GM23338 (cell line): Measurements from ENCODE around the gene QRICH2. TPM values are rescaled to one million over a fixed set of nuclear protein-coding genes. Genes with fewer than 3 reads are reported as not detected.

Experiments used
- ATAC-seq: fragments of 200-7000 bp; cut with Tn5 transposase; 3 replicates; pipeline ENCODE4 v1.9.1; 2020
- DNase-seq: peaks from one replicate; pipeline ENCODE4 v3.0.0-alpha.2; 2015; ENCODE audit warnings: low spot score
- H2AFZ ChIP-seq: fragments of 200-600 bp; sonication (generic); 2 replicates; pipeline ENCODE4 v1.8.0; 2016; ENCODE audit warnings: antibody characterized with exemption, mild to moderate bottlenecking, moderate library complexity
- H3F3A ChIP-seq: fragments of 200-600 bp; sonication (generic); replicated peaks from 2 replicates; pipeline ENCODE4 v1.8.0; 2017; ENCODE audit warnings: antibody characterized with exemption, mixed run types, low read depth
- H3K27ac ChIP-seq: fragments of 200-600 bp; sonication (generic); 2 replicates; pipeline ENCODE4 v1.6.1; 2016; ENCODE audit warnings: low read depth
- H3K27me3 ChIP-seq: fragments of 200-600 bp; sonication (generic); 2 replicates; pipeline ENCODE4 v1.8.0; 2016; ENCODE audit warnings: mild to moderate bottlenecking, mixed run types, moderate library complexity; ENCODE audit not compliant: insufficient read depth
- H3K36me3 ChIP-seq: fragments of 200-600 bp; sonication (generic); 2 replicates; pipeline ENCODE4 v1.8.0; 2016; ENCODE audit warnings: mild to moderate bottlenecking; ENCODE audit not compliant: insufficient read depth
- H3K4me1 ChIP-seq: fragments of 200-600 bp; sonication (generic); 2 replicates; pipeline ENCODE4 v1.8.0; 2016; ENCODE audit warnings: mild to moderate bottlenecking, moderate library complexity; ENCODE audit not compliant: insufficient read depth
- H3K4me2 ChIP-seq: fragments of 200-600 bp; sonication (generic); 2 replicates; pipeline ENCODE4 v1.7.1; 2017; ENCODE audit warnings: mixed run types
- H3K4me3 ChIP-seq: fragments of 200-600 bp; sonication (generic); 2 replicates; pipeline ENCODE4 v1.6.1; 2016; ENCODE audit warnings: mixed run types
- H3K79me2 ChIP-seq: fragments of 200-600 bp; sonication (generic); replicated peaks from 2 replicates; pipeline ENCODE4 v1.8.0; 2017; ENCODE audit warnings: mild to moderate bottlenecking; ENCODE audit not compliant: insufficient read depth
- H3K9me2 ChIP-seq: fragments of 200-600 bp; sonication (generic); 2 replicates; pipeline ENCODE4 v1.8.0; 2017; ENCODE audit not compliant: insufficient read depth
- H4K20me1 ChIP-seq: fragments of 200-600 bp; sonication (generic); replicated peaks from 2 replicates; pipeline ENCODE4 v1.8.0; 2017; ENCODE audit warnings: mild to moderate bottlenecking; ENCODE audit not compliant: insufficient read depth
- H3K27ac Mint-ChIP-seq: 2 replicates; pipeline ENCODE4 v1.8.0; 2020; ENCODE audit warnings: inconsistent platforms, mild to moderate bottlenecking, moderate library complexity, mixed read lengths
- H3K27me3 Mint-ChIP-seq: 3 replicates; pipeline ENCODE4 v1.8.0; 2022; ENCODE audit warnings: low read depth, mild to moderate bottlenecking, moderate library complexity, mixed read lengths, inconsistent platforms; ENCODE audit not compliant: insufficient read depth, poor library complexity
- H3K36me3 Mint-ChIP-seq: 3 replicates; pipeline ENCODE4 v1.8.0; 2021; ENCODE audit warnings: low read depth, mild to moderate bottlenecking, inconsistent platforms, moderate library complexity, mixed read lengths
- H3K4me1 Mint-ChIP-seq: 3 replicates; pipeline ENCODE4 v1.8.0; 2020; ENCODE audit warnings: mild to moderate bottlenecking, inconsistent platforms, mixed read lengths
- H3K4me3 Mint-ChIP-seq: 3 replicates; pipeline ENCODE4 v1.8.0; 2021; ENCODE audit warnings: moderate library complexity, mild to moderate bottlenecking, inconsistent platforms, mixed read lengths
- H3K9me3 Mint-ChIP-seq: 3 replicates; pipeline ENCODE4 v1.8.0; 2020; ENCODE audit warnings: moderate library complexity, mild to moderate bottlenecking, inconsistent platforms, mixed read lengths
- CREB1 ChIP-seq: fragments of 250-450 bp; sonication (Bioruptor Pico); IDR thresholded peaks from 2 replicates; pipeline ENCODE4 v1.5.0; 2020; ENCODE audit warnings: low read depth, mild to moderate bottlenecking, moderate library complexity
- EZH2phosphoT487 ChIP-seq: fragments of 200-600 bp; sonication (generic); IDR thresholded peaks from one replicate; pipeline ENCODE4 v1.8.1; 2018; ENCODE audit warnings: antibody characterized with exemption; ENCODE audit not compliant: unreplicated experiment
- POLR2AphosphoS5 ChIP-seq: IDR thresholded peaks from 2 replicates; pipeline ENCODE4 v1.6.1; 2016; ENCODE audit warnings: antibody characterized with exemption, low read depth
- STAT1 ChIP-seq: IDR thresholded peaks from one replicate; pipeline ENCODE4 v1.6.1; 2016; ENCODE audit warnings: antibody characterized with exemption; ENCODE audit not compliant: unreplicated experiment
- ZNF114 ChIP-seq: fragments of 250-450 bp; sonication (Bioruptor Pico); IDR thresholded peaks from 2 replicates; pipeline ENCODE4 v1.5.0; 2020; ENCODE audit warnings: mild to moderate bottlenecking, moderate library complexity
- ZNF331 ChIP-seq: fragments of 250-450 bp; sonication (Bioruptor Pico); IDR thresholded peaks from 2 replicates; pipeline ENCODE4 v1.5.0; 2020; ENCODE audit warnings: low read depth, mild to moderate bottlenecking, moderate library complexity
- polyA plus RNA-seq: library from polyadenylated mRNA; unstranded; fragments of >200 nt; fragmentation: Nextera tagmentation; extraction: Ambion mirVana; gene quantifications from 2 replicates; pipeline ENCODE4 v1.2.1, GENCODE V29; 2016
- total RNA-seq: library from RNA; depleted of rRNA; stranded (reverse); fragments of >200 nt; shearing (Covaris generic); gene quantifications from 2 replicates; pipeline ENCODE4 v1.2.3, GENCODE V29; 2014
- TF ChIP-seq, protein P1 (sequence below): IDR thresholded peaks from one replicate; pipeline ENCODE4 v1.6.1; 2018; ENCODE audit warnings: antibody characterized with exemption; ENCODE audit not compliant: unreplicated experiment
- TF ChIP-seq, protein P2 (sequence below), 2 experiments: fragments of 200-600 bp in 1 of 2; sonication (generic) in 1 of 2; conservative IDR thresholded peaks; 2 replicates each; pipeline versions ENCODE4 v1.5.1 to v1.6.1; 2016 to 2017; ENCODE audit warnings: antibody characterized with exemption in 2 of 2, low read depth in 2 of 2, mild to moderate bottlenecking in 2 of 2, moderate library complexity in 1 of 2
- TF ChIP-seq, protein P3 (sequence below): fragments of 250-450 bp; sonication (Bioruptor Pico); IDR thresholded peaks from 2 replicates; pipeline ENCODE4 v1.5.0; 2020; ENCODE audit warnings: mild to moderate bottlenecking, moderate library complexity

The QRICH2 gene
- total and polyA plus RNA-seq, 2 experiments from 2014 or later = 2.2 to 3.7 TPM

DNA sequence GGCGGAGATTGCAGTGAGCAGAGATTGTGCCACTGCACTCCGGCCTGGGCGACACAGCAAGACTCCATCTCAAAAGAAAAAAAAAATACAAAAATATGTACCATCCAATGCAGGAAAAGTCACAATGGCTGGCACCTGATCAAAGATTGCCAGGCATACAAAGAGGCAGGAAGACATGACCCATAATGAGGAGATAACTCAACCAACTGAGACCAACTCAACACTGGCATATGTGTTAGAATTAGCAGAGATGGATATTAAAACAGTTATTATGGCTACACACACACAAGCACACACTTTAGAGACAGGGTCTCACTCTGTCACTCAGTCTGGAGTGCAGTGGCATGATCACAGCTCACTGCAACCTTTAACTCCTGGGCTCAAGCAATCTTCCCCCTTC lies 10.6 kb downstream of the QRICH2 start (continued):
- TF ChIP-seq, protein P1, sequence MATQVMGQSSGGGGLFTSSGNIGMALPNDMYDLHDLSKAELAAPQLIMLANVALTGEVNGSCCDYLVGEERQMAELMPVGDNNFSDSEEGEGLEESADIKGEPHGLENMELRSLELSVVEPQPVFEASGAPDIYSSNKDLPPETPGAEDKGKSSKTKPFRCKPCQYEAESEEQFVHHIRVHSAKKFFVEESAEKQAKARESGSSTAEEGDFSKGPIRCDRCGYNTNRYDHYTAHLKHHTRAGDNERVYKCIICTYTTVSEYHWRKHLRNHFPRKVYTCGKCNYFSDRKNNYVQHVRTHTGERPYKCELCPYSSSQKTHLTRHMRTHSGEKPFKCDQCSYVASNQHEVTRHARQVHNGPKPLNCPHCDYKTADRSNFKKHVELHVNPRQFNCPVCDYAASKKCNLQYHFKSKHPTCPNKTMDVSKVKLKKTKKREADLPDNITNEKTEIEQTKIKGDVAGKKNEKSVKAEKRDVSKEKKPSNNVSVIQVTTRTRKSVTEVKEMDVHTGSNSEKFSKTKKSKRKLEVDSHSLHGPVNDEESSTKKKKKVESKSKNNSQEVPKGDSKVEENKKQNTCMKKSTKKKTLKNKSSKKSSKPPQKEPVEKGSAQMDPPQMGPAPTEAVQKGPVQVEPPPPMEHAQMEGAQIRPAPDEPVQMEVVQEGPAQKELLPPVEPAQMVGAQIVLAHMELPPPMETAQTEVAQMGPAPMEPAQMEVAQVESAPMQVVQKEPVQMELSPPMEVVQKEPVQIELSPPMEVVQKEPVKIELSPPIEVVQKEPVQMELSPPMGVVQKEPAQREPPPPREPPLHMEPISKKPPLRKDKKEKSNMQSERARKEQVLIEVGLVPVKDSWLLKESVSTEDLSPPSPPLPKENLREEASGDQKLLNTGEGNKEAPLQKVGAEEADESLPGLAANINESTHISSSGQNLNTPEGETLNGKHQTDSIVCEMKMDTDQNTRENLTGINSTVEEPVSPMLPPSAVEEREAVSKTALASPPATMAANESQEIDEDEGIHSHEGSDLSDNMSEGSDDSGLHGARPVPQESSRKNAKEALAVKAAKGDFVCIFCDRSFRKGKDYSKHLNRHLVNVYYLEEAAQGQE = no peak
- no peak for TF ChIP-seq CREB1 (CRISPR knock-in tag)
- TF ChIP-seq STAT1 = no peak

DNA sequence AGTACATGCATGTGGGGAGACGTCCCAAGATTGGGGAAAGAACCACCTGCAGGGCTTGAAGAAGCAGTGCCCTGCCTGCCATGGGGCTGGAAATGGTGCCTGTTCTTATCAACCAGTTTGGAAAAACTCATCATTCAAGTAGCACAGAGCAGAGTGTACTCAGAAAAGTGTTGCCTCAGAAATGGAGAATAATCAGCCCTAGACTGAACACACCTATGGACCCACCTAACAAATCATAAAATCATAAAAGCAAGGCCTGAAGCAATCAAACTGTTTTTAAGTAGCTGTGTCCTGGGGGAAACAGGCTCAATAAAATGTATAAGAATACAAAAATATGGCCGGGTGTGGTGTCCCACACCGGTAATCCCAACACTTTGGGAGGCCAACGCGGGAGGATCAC lies 11.2 kb downstream of the QRICH2 start:
- ATAC-seq (no peak), DNase-seq (no peak)
- H3K4me3 Mint-ChIP-seq = no peak overlapping the region
- no peaks in the 10 kb centered on the region for H3K9me3 Mint-ChIP-seq
- H3K27me3 Mint-ChIP-seq = peaks cover 7% of the 10 kb centered on the region
- H4K20me1 ChIP-seq = no peaks in the 10 kb centered on the region
- H3K36me3 Mint-ChIP-seq = no peaks in the 10 kb centered on the region; the same call in 2 of the 3 replicates
- 0 out of 3 replicates have a peak, but pooled peaks cover 3% of the 10 kb centered on the region for H3K4me1 Mint-ChIP-seq
- H3K36me3 ChIP-seq = no peaks in the 10 kb centered on the region
- no peaks in the 10 kb centered on the region for H3K79me2 ChIP-seq
- H3K4me2 ChIP-seq = no peak overlapping the region
- H3K4me1 ChIP-seq = no peaks in the 10 kb centered on the region
- H3F3A ChIP-seq = no peaks in the 10 kb centered on the region
- H3K27ac ChIP-seq = no peak overlapping the region
- no peak overlapping the region for H3K27ac Mint-ChIP-seq
- H3K4me3 ChIP-seq = no peak overlapping the region
- no peak overlapping the region for H2AFZ ChIP-seq
- H3K9me2 ChIP-seq = no peaks in the 10 kb centered on the region
- no peaks in the 10 kb centered on the region for H3K27me3 ChIP-seq
- TF ChIP-seq, protein P2, sequence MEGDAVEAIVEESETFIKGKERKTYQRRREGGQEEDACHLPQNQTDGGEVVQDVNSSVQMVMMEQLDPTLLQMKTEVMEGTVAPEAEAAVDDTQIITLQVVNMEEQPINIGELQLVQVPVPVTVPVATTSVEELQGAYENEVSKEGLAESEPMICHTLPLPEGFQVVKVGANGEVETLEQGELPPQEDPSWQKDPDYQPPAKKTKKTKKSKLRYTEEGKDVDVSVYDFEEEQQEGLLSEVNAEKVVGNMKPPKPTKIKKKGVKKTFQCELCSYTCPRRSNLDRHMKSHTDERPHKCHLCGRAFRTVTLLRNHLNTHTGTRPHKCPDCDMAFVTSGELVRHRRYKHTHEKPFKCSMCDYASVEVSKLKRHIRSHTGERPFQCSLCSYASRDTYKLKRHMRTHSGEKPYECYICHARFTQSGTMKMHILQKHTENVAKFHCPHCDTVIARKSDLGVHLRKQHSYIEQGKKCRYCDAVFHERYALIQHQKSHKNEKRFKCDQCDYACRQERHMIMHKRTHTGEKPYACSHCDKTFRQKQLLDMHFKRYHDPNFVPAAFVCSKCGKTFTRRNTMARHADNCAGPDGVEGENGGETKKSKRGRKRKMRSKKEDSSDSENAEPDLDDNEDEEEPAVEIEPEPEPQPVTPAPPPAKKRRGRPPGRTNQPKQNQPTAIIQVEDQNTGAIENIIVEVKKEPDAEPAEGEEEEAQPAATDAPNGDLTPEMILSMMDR (conservative IDR thresholded peaks at IDR 0.05; ENCODE audit: low read depth in 2 of 2) = no peak
- TF ChIP-seq ZNF331 (CRISPR knock-in tag) (no peak), EZH2phosphoT487 (no peak), STAT1 (no peak), CREB1 (CRISPR knock-in tag) (no peak), POLR2AphosphoS5 (no peak), ZNF114 (CRISPR knock-in tag) (no peak)
- TF ChIP-seq, protein P3, sequence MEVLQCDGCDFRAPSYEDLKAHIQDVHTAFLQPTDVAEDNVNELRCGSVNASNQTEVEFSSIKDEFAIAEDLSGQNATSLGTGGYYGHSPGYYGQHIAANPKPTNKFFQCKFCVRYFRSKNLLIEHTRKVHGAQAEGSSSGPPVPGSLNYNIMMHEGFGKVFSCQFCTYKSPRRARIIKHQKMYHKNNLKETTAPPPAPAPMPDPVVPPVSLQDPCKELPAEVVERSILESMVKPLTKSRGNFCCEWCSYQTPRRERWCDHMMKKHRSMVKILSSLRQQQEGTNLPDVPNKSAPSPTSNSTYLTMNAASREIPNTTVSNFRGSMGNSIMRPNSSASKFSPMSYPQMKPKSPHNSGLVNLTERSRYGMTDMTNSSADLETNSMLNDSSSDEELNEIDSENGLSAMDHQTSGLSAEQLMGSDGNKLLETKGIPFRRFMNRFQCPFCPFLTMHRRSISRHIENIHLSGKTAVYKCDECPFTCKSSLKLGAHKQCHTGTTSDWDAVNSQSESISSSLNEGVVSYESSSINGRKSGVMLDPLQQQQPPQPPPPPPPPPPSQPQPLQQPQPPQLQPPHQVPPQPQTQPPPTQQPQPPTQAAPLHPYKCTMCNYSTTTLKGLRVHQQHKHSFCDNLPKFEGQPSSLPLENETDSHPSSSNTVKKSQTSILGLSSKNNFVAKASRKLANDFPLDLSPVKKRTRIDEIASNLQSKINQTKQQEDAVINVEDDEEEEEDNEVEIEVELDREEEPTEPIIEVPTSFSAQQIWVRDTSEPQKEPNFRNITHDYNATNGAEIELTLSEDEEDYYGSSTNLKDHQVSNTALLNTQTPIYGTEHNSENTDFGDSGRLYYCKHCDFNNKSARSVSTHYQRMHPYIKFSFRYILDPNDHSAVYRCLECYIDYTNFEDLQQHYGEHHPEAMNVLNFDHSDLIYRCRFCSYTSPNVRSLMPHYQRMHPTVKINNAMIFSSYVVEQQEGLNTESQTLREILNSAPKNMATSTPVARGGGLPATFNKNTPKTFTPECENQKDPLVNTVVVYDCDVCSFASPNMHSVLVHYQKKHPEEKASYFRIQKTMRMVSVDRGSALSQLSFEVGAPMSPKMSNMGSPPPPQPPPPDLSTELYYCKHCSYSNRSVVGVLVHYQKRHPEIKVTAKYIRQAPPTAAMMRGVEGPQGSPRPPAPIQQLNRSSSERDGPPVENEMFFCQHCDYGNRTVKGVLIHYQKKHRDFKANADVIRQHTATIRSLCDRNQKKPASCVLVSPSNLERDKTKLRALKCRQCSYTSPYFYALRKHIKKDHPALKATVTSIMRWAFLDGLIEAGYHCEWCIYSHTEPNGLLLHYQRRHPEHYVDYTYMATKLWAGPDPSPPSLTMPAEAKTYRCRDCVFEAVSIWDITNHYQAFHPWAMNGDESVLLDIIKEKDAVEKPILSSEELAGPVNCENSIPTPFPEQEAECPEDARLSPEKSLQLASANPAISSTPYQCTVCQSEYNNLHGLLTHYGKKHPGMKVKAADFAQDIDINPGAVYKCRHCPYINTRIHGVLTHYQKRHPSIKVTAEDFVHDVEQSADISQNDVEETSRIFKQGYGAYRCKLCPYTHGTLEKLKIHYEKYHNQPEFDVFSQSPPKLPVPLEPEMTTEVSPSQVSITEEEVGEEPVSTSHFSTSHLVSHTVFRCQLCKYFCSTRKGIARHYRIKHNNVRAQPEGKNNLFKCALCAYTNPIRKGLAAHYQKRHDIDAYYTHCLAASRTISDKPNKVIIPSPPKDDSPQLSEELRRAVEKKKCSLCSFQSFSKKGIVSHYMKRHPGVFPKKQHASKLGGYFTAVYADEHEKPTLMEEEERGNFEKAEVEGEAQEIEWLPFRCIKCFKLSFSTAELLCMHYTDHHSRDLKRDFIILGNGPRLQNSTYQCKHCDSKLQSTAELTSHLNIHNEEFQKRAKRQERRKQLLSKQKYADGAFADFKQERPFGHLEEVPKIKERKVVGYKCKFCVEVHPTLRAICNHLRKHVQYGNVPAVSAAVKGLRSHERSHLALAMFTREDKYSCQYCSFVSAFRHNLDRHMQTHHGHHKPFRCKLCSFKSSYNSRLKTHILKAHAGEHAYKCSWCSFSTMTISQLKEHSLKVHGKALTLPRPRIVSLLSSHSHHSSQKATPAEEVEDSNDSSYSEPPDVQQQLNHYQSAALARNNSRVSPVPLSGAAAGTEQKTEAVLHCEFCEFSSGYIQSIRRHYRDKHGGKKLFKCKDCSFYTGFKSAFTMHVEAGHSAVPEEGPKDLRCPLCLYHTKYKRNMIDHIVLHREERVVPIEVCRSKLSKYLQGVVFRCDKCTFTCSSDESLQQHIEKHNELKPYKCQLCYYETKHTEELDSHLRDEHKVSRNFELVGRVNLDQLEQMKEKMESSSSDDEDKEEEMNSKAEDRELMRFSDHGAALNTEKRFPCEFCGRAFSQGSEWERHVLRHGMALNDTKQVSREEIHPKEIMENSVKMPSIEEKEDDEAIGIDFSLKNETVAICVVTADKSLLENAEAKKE (CRISPR knock-in tag) = no peak
- TF ChIP-seq, protein P1 = no peak
